HepG2 (cell line): ENCODE results near the gene SYMPK. TPM values are rescaled to one million over a fixed set of nuclear protein-coding genes. Genes with fewer than 3 reads are reported as not detected.

Experiments
- HES4 ChIP-seq: sonication (generic); formaldehyde crosslinking; IDR thresholded peaks from 2 replicates; pipeline ENCODE4 v1.9.0; 2021; ENCODE audit warnings: mild to moderate bottlenecking, missing genetic modification reagents, borderline replicate concordance
- HNRNPK ChIP-seq: fragments of 200-400 bp; formaldehyde crosslinking; IDR thresholded peaks from 2 replicates; pipeline ENCODE4 v1.6.1; 2018; ENCODE audit warnings: low read length, low read depth, moderate library complexity, mild to moderate bottlenecking; ENCODE audit not compliant: poor library complexity, severe bottlenecking
- JUN ChIP-seq: sonication (generic); formaldehyde crosslinking; IDR thresholded peaks from 2 replicates; pipeline ENCODE4 v1.4.0; 2020; ENCODE audit warnings: mild to moderate bottlenecking, missing genetic modification reagents
- JUNB ChIP-seq: sonication (generic); formaldehyde crosslinking; IDR thresholded peaks from 2 replicates; pipeline ENCODE4 v1.8.0; 2022; ENCODE audit warnings: missing genetic modification reagents, mild to moderate bottlenecking, borderline replicate concordance
- KDM6A ChIP-seq: IDR thresholded peaks from 2 replicates; pipeline ENCODE4 v1.6.1; 2016; ENCODE audit warnings: low read depth
- MED1 ChIP-seq: sonication (generic); formaldehyde crosslinking; IDR thresholded peaks from 2 replicates; pipeline ENCODE4 v1.4.0; 2020; ENCODE audit warnings: missing genetic modification reagents
- NCOA1 ChIP-seq: sonication (generic); formaldehyde crosslinking; IDR thresholded peaks from 2 replicates; pipeline ENCODE4 v1.9.0; 2021; ENCODE audit warnings: missing genetic modification reagents
- NR2C2 ChIP-seq: sonication (generic); formaldehyde crosslinking; IDR thresholded peaks from 2 replicates; pipeline ENCODE4 v1.4.0; 2020; ENCODE audit warnings: missing genetic modification reagents, mild to moderate bottlenecking, moderate library complexity, borderline replicate concordance
- POGZ ChIP-seq: sonication (generic); formaldehyde crosslinking; IDR thresholded peaks from 2 replicates; pipeline ENCODE4 v1.4.0; 2020; ENCODE audit warnings: mild to moderate bottlenecking, missing genetic modification reagents
- SOX6 ChIP-seq, 2 experiments: fragments of 450-650 bp in 1 of 2; sonication (generic) in 1 of 2; formaldehyde crosslinking in 1 of 2; IDR thresholded peaks; 2 replicates each; pipeline versions ENCODE4 v1.4.0 to v1.6.1; 2017 to 2020; ENCODE audit warnings: antibody characterized with exemption in 1 of 2, mild to moderate bottlenecking in 1 of 2, missing genetic modification reagents in 1 of 2
- SRSF1 ChIP-seq: fragments of 200-400 bp; formaldehyde crosslinking; optimal IDR thresholded peaks from 2 replicates; pipeline ENCODE3; 2017; ENCODE audit warnings: mild to moderate bottlenecking, low read depth, low read length, moderate library complexity
- ZBTB21 ChIP-seq: sonication (generic); formaldehyde crosslinking; IDR thresholded peaks from 2 replicates; pipeline ENCODE4 v1.4.0; 2020; ENCODE audit warnings: missing genetic modification reagents
- ZFP82 ChIP-seq: sonication (generic); formaldehyde crosslinking; IDR thresholded peaks from 2 replicates; pipeline ENCODE4 v1.5.1; 2020; ENCODE audit warnings: mild to moderate bottlenecking, missing genetic modification reagents, borderline replicate concordance
- ZNF101 ChIP-seq: sonication (generic); formaldehyde crosslinking; IDR thresholded peaks from 2 replicates; pipeline ENCODE4 v1.4.0; 2020; ENCODE audit warnings: mild to moderate bottlenecking, low read depth, missing genetic modification reagents, borderline replicate concordance
- ZNF335 ChIP-seq: sonication (generic); formaldehyde crosslinking; IDR thresholded peaks from 2 replicates; pipeline ENCODE4 v1.4.0; 2020; ENCODE audit warnings: missing genetic modification reagents
- ZNF850 ChIP-seq: sonication (generic); formaldehyde crosslinking; conservative IDR thresholded peaks from 2 replicates; pipeline ENCODE4 v1.9.0; 2021; ENCODE audit warnings: mild to moderate bottlenecking, missing genetic modification reagents
- polyA plus RNA-seq, 8 experiments: library from polyadenylated mRNA; depleted of rRNA in 3 of 8; stranded (reverse) in 7 of 8; unstranded in 1 of 8; fragments of >200 nt; fragmentation: Illumina TruSeq in 4 of 8; extraction: Trizol in 4 of 8; gene quantifications; 2 replicates each; pipeline versions ENCODE4 v1.2.1 to v1.2.3, GENCODE V29; 2011 to 2016; ENCODE audit warnings: low read depth in 4 of 8, missing spikeins in 1 of 8, mixed read lengths in 1 of 8; ENCODE audit not compliant: insufficient read depth in 1 of 8
- total RNA-seq, 5 experiments: library from RNA; depleted of rRNA; stranded (reverse); fragments of >200 nt; fragmentation: Illumina TruSeq; extraction: Trizol; gene quantifications; 2 replicates each; pipeline ENCODE4 v1.2.3, GENCODE V29; 2016; ENCODE audit warnings: low read depth in 1 of 5
- TF ChIP-seq, protein P1 (sequence below): sonication (generic); formaldehyde crosslinking; IDR thresholded peaks from 2 replicates; pipeline ENCODE4 v1.4.0; 2020; ENCODE audit warnings: missing genetic modification reagents
- TF ChIP-seq, protein P2 (sequence below): sonication (generic); formaldehyde crosslinking; IDR thresholded peaks from 2 replicates; pipeline ENCODE4 v1.9.0; 2021; ENCODE audit warnings: missing genetic modification reagents, borderline replicate concordance
- TF ChIP-seq, protein P3 (sequence below): sonication (generic); formaldehyde crosslinking; IDR thresholded peaks from 2 replicates; pipeline ENCODE4 v1.9.0; 2022; ENCODE audit warnings: low read depth, missing genetic modification reagents
- TF ChIP-seq, protein P4 (sequence below): sonication (generic); formaldehyde crosslinking; IDR thresholded peaks from 2 replicates; pipeline ENCODE4 v1.4.0; 2020; ENCODE audit warnings: low read depth, mild to moderate bottlenecking, missing genetic modification reagents

The SYMPK gene
- total and polyA plus RNA-seq, 2 of the 13 experiments (the other 11 are each of a cell fraction or from before 2014, with no cell fraction given), result 21.9 to 55.7 TPM

DNA sequence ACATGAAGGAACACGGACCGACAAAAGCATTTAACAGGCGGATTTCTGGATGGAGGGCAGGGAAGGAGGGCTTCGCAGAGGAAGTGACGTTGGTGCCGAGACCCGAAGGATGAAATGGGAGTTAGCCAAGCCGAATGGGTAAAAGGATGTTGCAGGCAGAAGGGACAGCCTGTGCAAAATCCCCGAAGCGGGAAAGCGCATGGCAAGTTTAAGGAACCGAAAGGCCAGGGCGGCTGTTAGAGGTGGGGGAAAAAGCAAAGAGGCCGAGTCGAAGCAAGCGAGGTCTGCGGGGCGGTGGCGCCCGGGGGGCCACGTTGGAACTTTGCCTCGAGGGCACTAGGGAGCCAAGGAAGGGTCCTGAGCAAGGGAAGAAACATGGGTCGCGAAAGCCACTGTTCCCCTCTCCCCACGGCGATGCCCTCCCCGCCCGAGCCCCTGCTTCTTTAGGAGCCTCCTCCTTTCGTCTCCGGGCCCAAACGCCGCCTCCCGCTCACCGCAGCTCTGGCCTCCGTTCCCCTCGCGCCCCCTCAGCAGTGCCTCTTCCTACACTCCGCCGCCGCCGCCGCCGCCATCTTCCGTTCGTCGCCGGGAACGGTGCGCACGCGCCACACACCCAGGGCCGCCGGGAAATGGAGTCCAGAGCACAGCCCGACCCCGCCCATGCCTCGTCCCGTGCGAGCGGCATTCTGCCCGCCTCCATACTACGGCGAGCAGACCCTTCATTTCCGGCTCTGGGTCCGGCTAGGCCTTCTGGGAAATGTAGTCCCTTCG is at the start of gene SYMPK (continued):
- TF ChIP-seq, protein P1, sequence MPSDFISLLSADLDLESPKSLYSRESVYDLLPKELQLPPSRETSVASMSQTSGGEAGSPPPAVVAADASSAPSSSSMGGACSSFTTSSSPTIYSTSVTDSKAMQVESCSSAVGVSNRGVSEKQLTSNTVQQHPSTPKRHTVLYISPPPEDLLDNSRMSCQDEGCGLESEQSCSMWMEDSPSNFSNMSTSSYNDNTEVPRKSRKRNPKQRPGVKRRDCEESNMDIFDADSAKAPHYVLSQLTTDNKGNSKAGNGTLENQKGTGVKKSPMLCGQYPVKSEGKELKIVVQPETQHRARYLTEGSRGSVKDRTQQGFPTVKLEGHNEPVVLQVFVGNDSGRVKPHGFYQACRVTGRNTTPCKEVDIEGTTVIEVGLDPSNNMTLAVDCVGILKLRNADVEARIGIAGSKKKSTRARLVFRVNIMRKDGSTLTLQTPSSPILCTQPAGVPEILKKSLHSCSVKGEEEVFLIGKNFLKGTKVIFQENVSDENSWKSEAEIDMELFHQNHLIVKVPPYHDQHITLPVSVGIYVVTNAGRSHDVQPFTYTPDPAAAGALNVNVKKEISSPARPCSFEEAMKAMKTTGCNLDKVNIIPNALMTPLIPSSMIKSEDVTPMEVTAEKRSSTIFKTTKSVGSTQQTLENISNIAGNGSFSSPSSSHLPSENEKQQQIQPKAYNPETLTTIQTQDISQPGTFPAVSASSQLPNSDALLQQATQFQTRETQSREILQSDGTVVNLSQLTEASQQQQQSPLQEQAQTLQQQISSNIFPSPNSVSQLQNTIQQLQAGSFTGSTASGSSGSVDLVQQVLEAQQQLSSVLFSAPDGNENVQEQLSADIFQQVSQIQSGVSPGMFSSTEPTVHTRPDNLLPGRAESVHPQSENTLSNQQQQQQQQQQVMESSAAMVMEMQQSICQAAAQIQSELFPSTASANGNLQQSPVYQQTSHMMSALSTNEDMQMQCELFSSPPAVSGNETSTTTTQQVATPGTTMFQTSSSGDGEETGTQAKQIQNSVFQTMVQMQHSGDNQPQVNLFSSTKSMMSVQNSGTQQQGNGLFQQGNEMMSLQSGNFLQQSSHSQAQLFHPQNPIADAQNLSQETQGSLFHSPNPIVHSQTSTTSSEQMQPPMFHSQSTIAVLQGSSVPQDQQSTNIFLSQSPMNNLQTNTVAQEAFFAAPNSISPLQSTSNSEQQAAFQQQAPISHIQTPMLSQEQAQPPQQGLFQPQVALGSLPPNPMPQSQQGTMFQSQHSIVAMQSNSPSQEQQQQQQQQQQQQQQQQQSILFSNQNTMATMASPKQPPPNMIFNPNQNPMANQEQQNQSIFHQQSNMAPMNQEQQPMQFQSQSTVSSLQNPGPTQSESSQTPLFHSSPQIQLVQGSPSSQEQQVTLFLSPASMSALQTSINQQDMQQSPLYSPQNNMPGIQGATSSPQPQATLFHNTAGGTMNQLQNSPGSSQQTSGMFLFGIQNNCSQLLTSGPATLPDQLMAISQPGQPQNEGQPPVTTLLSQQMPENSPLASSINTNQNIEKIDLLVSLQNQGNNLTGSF (CRISPR knock-in tag), result peak; percentile 72; the same call in 1 of the 2 replicates
- TF ChIP-seq JUN (no peak), ZNF335 (CRISPR knock-in tag) (no peak; the same call in 1 of the 2 replicates), NCOA1 (no peak), HES4 (no peak), MED1 (CRISPR knock-in tag) (peak; percentile 25), NR2C2 (CRISPR knock-in tag) (peak; percentile 90), HNRNPK (peak; percentile 58), JUNB (CRISPR knock-in tag) (no peak), ZNF850 (CRISPR knock-in tag) (no peak), POGZ (CRISPR knock-in tag) (peak; percentile 0; the same call in 1 of the 2 replicates), SOX6 (IDR thresholded peaks at IDR 0.05) (no peak), SOX6 (CRISPR knock-in tag; IDR thresholded peaks at IDR 0.05) (peak; percentile 47; the same call in 1 of the 2 replicates), SRSF1 (no peak), KDM6A (CRISPR knock-in tag) (no peak), ZFP82 (CRISPR knock-in tag) (no peak), ZNF101 (CRISPR knock-in tag) (0 out of 2 replicates have a peak, but pooled peaks have one; percentile 5), ZBTB21 (CRISPR knock-in tag) (no peak)
- TF ChIP-seq, protein P2, sequence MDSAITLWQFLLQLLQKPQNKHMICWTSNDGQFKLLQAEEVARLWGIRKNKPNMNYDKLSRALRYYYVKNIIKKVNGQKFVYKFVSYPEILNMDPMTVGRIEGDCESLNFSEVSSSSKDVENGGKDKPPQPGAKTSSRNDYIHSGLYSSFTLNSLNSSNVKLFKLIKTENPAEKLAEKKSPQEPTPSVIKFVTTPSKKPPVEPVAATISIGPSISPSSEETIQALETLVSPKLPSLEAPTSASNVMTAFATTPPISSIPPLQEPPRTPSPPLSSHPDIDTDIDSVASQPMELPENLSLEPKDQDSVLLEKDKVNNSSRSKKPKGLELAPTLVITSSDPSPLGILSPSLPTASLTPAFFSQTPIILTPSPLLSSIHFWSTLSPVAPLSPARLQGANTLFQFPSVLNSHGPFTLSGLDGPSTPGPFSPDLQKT (CRISPR knock-in tag), result no peak
- TF ChIP-seq, protein P3, sequence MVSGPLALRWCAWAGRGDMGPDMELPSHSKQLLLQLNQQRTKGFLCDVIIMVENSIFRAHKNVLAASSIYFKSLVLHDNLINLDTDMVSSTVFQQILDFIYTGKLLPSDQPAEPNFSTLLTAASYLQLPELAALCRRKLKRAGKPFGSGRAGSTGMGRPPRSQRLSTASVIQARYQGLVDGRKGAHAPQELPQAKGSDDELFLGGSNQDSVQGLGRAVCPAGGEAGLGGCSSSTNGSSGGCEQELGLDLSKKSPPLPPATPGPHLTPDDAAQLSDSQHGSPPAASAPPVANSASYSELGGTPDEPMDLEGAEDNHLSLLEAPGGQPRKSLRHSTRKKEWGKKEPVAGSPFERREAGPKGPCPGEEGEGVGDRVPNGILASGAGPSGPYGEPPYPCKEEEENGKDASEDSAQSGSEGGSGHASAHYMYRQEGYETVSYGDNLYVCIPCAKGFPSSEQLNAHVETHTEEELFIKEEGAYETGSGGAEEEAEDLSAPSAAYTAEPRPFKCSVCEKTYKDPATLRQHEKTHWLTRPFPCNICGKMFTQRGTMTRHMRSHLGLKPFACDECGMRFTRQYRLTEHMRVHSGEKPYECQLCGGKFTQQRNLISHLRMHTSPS, result no peak
- TF ChIP-seq, protein P4, sequence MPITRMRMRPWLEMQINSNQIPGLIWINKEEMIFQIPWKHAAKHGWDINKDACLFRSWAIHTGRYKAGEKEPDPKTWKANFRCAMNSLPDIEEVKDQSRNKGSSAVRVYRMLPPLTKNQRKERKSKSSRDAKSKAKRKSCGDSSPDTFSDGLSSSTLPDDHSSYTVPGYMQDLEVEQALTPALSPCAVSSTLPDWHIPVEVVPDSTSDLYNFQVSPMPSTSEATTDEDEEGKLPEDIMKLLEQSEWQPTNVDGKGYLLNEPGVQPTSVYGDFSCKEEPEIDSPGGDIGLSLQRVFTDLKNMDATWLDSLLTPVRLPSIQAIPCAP (CRISPR knock-in tag), result no peak
